Activated CD4-positive, alpha-beta memory T cell treated with anti-CD3 and anti-CD28 coated beads, Interleukin-2, amount 10 ng/mL, durations not matched to agents 7 days and 5 days (primary cell): Measurements from ENCODE around the gene EID1. TPM values are rescaled to one million over a fixed set of nuclear protein-coding genes. Genes with fewer than 3 reads are reported as not detected.
"Not testable (repeated sequence)": the region's sequence is repeated elsewhere in the genome, so short reads cannot be mapped to it uniquely, and the experiment has no call there.

Experiments used
- CTCF ChIA-PET: fragments of 350-600 bp; sonication (Branson Sonifier 250); formaldehyde crosslinking; loops from one replicate; lab custom pipeline; 2021; ENCODE audit warnings: antibody characterized with exemption, inconsistent platforms; lab: Charles Lee
- POLR2A ChIA-PET: fragments of 350-600 bp; sonication (Branson Sonifier 250); formaldehyde crosslinking; loops from one replicate; lab custom pipeline; 2021; ENCODE audit warnings: antibody characterized with exemption; lab: Charles Lee
- DNase-seq: peaks from one replicate; pipeline ENCODE4 v3.0.0-alpha.2; 2020
- H3K27ac Mint-ChIP-seq: one replicate; pipeline ENCODE4 v1.8.0; 2021; ENCODE audit warnings: mild to moderate bottlenecking, mixed read lengths
- H3K27me3 Mint-ChIP-seq: one replicate; pipeline ENCODE4 v1.8.0; 2021; ENCODE audit warnings: mixed read lengths
- H3K36me3 Mint-ChIP-seq: one replicate; pipeline ENCODE4 v1.8.0; 2021; ENCODE audit warnings: low read depth, mixed read lengths
- H3K4me1 Mint-ChIP-seq: one replicate; pipeline ENCODE4 v1.8.0; 2021; ENCODE audit warnings: mixed read lengths
- H3K4me3 Mint-ChIP-seq: one replicate; pipeline ENCODE4 v1.8.0; 2021; ENCODE audit warnings: mild to moderate bottlenecking, mixed read lengths
- H3K9me3 Mint-ChIP-seq: one replicate; pipeline ENCODE4 v1.8.0; 2021; ENCODE audit warnings: mixed read lengths
- total RNA-seq, 2 experiments: library from RNA; stranded (reverse); gene quantifications; one replicate each; pipeline ENCODE4 v1.2.3, GENCODE V29; 2021

The EID1 gene
- total RNA-seq = 100 to 1,000 TPM in 1 of 2 experiments, 10 to 100 TPM in 1; 99.7 to 102 TPM

- Mint-ChIP-seq H3K9me3 (no peaks in the 10 kb centered on the region), H3K27ac (peak within 1 kb of the TSS; percentile 97), H3K36me3 (peaks cover 17% of the 10 kb centered on the region), H3K4me3 (peak within 1 kb of the TSS; percentile 99), H3K27me3 (no peaks in the 10 kb centered on the region), H3K4me1 (peaks cover 49% of the 10 kb centered on the region)
- ChIA-PET POLR2A (interaction anchor here (0.6 to 3.9 kb wide), 42 partner anchors 9 to 1886 kb away, joined by 3 to 55 read pairs (median 4); partner anchors contain the start of genes CEP152, COPS2, DTWD1 and FAM227B), CTCF (interaction anchor here (0.6 to 3.9 kb wide), 19 partner anchors 16 to 1477 kb away, joined by 3 to 33 read pairs (median 4); partner anchors contain the start of genes CEP152, COPS2, GABPB1 and SECISBP2L)
- DNase-seq = peak; percentile 96
These were observed at the start of gene EID1 for GRCh38 chr15:48877630-48878595. TSS of gene EID1 (plus strand) at chr15:48878134. CDS start at chr15:48878177, 43 bp downstream.

GRCh38 chr15:48828471-48828870 is 49.5 kb upstream of the EID1 start:
- POLR2A ChIA-PET = no interaction called here
- CTCF ChIA-PET = no interaction called here
- peaks cover 2% of the 10 kb centered on the region for H3K9me3 Mint-ChIP-seq
- peaks cover 18% of the 10 kb centered on the region for H3K27me3 Mint-ChIP-seq
- DNase-seq = no peak
- no peak overlapping the region for H3K27ac Mint-ChIP-seq
- no peaks in the 10 kb centered on the region for H3K36me3 Mint-ChIP-seq
- no peak overlapping the region for H3K4me3 Mint-ChIP-seq
- H3K4me1 Mint-ChIP-seq = no peaks in the 10 kb centered on the region

GRCh38 chr15:48828906-48829305 is 49.0 kb upstream of the EID1 start:
- no peaks in the 10 kb centered on the region for H3K36me3 Mint-ChIP-seq
- no peak for DNase-seq
- POLR2A ChIA-PET = no interaction called here
- no peak overlapping the region for H3K27ac Mint-ChIP-seq
- H3K4me1 Mint-ChIP-seq = no peaks in the 10 kb centered on the region
- CTCF ChIA-PET = no interaction called here
- no peak overlapping the region for H3K4me3 Mint-ChIP-seq
- H3K9me3 Mint-ChIP-seq = peaks cover 3% of the 10 kb centered on the region
- H3K27me3 Mint-ChIP-seq = peaks cover 19% of the 10 kb centered on the region

GRCh38 chr15:48832648-48833047 is 45.3 kb upstream of the EID1 start:
- Mint-ChIP-seq H3K9me3 (peaks cover 5% of the 10 kb centered on the region), H3K4me3 (no peak overlapping the region), H3K27ac (no peak overlapping the region), H3K36me3 (no peaks in the 10 kb centered on the region), H3K27me3 (peaks cover 22% of the 10 kb centered on the region), H3K4me1 (no peaks in the 10 kb centered on the region)
- ChIA-PET CTCF (no interaction called here), POLR2A (no interaction called here)
- DNase-seq = no peak

GRCh38 chr15:48833526-48834239 is 44.3 kb upstream of the EID1 start:
- POLR2A ChIA-PET = no interaction called here
- DNase-seq = no peak
- H3K4me1 Mint-ChIP-seq = no peaks in the 10 kb centered on the region
- no peak overlapping the region for H3K4me3 Mint-ChIP-seq
- no peak overlapping the region for H3K27ac Mint-ChIP-seq
- H3K36me3 Mint-ChIP-seq = no peaks in the 10 kb centered on the region
- CTCF ChIA-PET = no interaction called here
- H3K9me3 Mint-ChIP-seq = peaks cover 5% of the 10 kb centered on the region
- peaks cover 25% of the 10 kb centered on the region for H3K27me3 Mint-ChIP-seq

GRCh38 chr15:48834756-48835155 is 43.2 kb upstream of the EID1 start:
- Mint-ChIP-seq H3K27ac (no peak overlapping the region), H3K4me1 (no peaks in the 10 kb centered on the region), H3K9me3 (peaks cover 5% of the 10 kb centered on the region), H3K4me3 (no peak overlapping the region), H3K27me3 (peaks cover 23% of the 10 kb centered on the region), H3K36me3 (no peaks in the 10 kb centered on the region)
- POLR2A ChIA-PET = no interaction called here
- CTCF ChIA-PET = no interaction called here
- DNase-seq = no peak

- Mint-ChIP-seq H3K4me1 (no peaks in the 10 kb centered on the region), H3K27me3 (peaks cover 10% of the 10 kb centered on the region), H3K9me3 (no peaks in the 10 kb centered on the region), H3K27ac (no peak overlapping the region), H3K36me3 (no peaks in the 10 kb centered on the region), H3K4me3 (no peak overlapping the region)
- DNase-seq = no peak
- ChIA-PET CTCF (no interaction called here), POLR2A (no interaction called here)
These were observed 35.4 kb upstream of the EID1 start for GRCh38 chr15:48842501-48842900.

GRCh38 chr15:48845123-48845522 is 32.8 kb upstream of the EID1 start:
- ChIA-PET POLR2A (no interaction called here), CTCF (no interaction called here)
- DNase-seq = no peak
- Mint-ChIP-seq H3K27ac (no peak overlapping the region), H3K36me3 (no peaks in the 10 kb centered on the region), H3K4me3 (no peak overlapping the region), H3K4me1 (no peaks in the 10 kb centered on the region), H3K27me3 (peaks cover 5% of the 10 kb centered on the region), H3K9me3 (no peaks in the 10 kb centered on the region)

- H3K4me1 Mint-ChIP-seq = no peaks in the 10 kb centered on the region
- DNase-seq = no peak
- peaks cover 19% of the 10 kb centered on the region for H3K27me3 Mint-ChIP-seq
- no peak overlapping the region for H3K4me3 Mint-ChIP-seq
- no peaks in the 10 kb centered on the region for H3K9me3 Mint-ChIP-seq
- ChIA-PET CTCF (no interaction called here), POLR2A (no interaction called here)
- no peaks in the 10 kb centered on the region for H3K36me3 Mint-ChIP-seq
- no peak overlapping the region for H3K27ac Mint-ChIP-seq
These were observed 27.3 kb upstream of the EID1 start for GRCh38 chr15:48850648-48851047.

- Mint-ChIP-seq H3K27ac (no peak overlapping the region), H3K27me3 (peaks cover 22% of the 10 kb centered on the region), H3K9me3 (no peaks in the 10 kb centered on the region), H3K36me3 (no peaks in the 10 kb centered on the region), H3K4me1 (no peaks in the 10 kb centered on the region), H3K4me3 (no peak overlapping the region)
- ChIA-PET CTCF (no interaction called here), POLR2A (no interaction called here)
- DNase-seq = no peak
These were observed 26.0 kb upstream of the EID1 start for GRCh38 chr15:48851956-48852355.

- H3K9me3 Mint-ChIP-seq, DNase-seq, POLR2A ChIA-PET, H3K27ac Mint-ChIP-seq, H3K4me3 Mint-ChIP-seq, CTCF ChIA-PET, H3K36me3 Mint-ChIP-seq: not testable (repeated sequence)
- Mint-ChIP-seq H3K27me3 (peaks cover 22% of the 10 kb centered on the region), H3K4me1 (peaks cover 12% of the 10 kb centered on the region)
These were observed 23.5 kb upstream of the EID1 start for GRCh38 chr15:48854434-48854833.

- Mint-ChIP-seq H3K27me3 (peaks cover 24% of the 10 kb centered on the region), H3K9me3 (no peaks in the 10 kb centered on the region), H3K36me3 (no peaks in the 10 kb centered on the region), H3K4me1 (peaks cover 12% of the 10 kb centered on the region), H3K27ac (no peak overlapping the region), H3K4me3 (no peak overlapping the region)
- DNase-seq = no peak
- ChIA-PET CTCF (interaction anchor here (0.6 kb wide), 1 partner anchor 243 kb away, joined by 3 read pairs; no protein-coding TSS in a partner anchor), POLR2A (no interaction called here)
These were observed 22.2 kb upstream of the EID1 start for GRCh38 chr15:48855501-48856440.
